Myometrial cell (primary cell): ENCODE results near the gene LCE1F. TPM values are rescaled to one million over a fixed set of nuclear protein-coding genes. Genes with fewer than 3 reads are reported as not detected.

Source experiments
- total RNA-seq: library from RNA; depleted of rRNA; stranded (reverse); fragments of >200 nt; gene quantifications from 2 replicates; pipeline ENCODE4 v1.2.3, GENCODE V29; 2015

The LCE1F gene
- total RNA-seq, result not detected in 2 replicates

DNA sequence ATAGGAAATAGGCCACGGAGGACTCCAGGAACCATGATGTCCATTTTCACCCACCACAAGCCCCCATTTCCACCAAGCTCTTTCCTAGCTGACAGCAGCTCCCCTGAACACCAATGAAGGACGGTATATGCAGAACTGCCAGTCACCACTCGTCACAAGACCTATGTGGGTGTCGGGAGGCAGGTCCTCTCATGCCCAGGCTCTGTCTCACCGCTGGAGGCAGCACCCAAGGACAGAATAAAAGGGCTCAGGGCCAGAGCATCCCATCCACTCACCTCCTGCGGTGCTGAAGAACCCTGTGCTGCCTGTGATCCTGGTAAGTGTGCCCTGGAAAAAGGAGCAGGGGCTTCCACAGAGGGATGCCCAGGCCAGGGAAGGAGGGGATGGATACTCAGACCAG, at the start of gene LCE1F:
Gene LCE1F, plus strand, starts transcription at position 266 of the 400 bp plus-strand sequence. CDS start 1,232 bp downstream, outside the sequence.

DNA sequence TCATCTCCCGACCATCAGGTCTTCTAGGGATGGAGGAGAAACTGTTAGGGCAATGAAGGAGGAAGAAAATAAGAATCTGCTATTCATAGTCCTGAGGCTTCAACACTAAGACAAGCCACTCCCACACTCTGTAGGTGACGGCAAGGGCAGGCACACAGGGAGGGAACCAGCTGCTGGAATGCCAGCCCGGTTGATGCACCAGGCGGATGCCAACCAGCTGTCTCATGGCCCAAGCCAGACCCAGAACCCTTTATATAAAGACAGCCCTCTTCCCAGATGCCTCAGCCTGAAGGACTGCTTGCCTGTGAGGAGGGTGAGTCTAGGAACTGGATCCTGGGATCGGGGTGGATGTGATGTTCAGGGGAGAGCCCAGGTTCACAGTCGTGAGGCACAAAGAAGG, 17.2 kb upstream of the LCE1F start, which contains the start of gene KPRP:
Gene KPRP, plus strand, starts transcription at position 279 of the 400 bp plus-strand sequence. CDS start 1,564 bp downstream, outside the sequence.

DNA sequence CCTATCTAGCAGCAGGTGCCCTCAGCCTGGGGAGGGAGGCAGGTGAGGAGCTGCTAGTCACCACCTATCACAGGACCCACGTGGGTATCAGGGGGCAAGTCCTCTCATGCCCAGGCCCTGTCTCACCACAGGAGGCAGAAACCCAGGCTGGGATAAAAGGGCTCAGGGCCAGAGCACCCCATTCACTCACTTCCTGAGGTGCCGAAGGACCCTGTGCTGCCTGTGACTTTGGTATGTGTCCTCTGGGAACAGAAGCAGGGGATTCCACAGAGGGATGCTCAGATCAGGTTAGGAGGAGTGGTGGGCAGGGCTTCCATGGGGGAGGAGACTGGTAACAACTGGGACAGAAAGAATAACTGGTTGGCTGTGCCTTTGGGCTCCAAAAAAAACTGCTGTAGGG, 11.1 kb downstream of the LCE1F start, which contains the start of gene LCE1E:
Gene LCE1E, plus strand, starts transcription at position 181 of the 400 bp plus-strand sequence. CDS start 1,043 bp downstream, outside the sequence.

DNA sequence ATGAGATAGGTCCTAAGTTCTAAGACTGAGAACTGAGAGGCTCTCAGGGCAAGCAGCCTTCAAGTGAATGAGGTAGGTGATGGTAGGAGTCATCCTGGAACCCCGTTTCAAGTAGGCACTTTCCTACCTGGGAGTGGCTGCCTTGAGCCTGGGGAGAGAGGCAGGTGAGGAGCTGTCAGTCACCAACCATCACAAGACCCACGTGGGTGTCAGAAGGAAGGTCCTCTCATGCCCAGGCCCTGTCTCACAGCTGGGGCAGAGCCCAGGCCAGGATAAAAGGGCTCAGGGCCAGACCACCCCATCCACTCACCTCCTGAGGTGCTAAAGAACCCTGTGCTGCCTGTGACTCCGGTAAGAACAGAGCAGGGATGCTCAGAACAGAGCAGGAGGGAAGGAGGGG, 21.5 kb downstream of the LCE1F start, which contains the start of gene LCE1D:
Gene LCE1D, plus strand, starts transcription at position 301 of the 400 bp plus-strand sequence. CDS start 1,074 bp downstream, outside the sequence.

GRCh38 chr1:152806576-152806975, 31.6 kb downstream of the LCE1F start, which contains the start of gene LCE1C:
Gene LCE1C, minus strand, starts transcription at chr1:152806651. Its CDS starts 1,173 bp downstream, at chr1:152805478.

DNA sequence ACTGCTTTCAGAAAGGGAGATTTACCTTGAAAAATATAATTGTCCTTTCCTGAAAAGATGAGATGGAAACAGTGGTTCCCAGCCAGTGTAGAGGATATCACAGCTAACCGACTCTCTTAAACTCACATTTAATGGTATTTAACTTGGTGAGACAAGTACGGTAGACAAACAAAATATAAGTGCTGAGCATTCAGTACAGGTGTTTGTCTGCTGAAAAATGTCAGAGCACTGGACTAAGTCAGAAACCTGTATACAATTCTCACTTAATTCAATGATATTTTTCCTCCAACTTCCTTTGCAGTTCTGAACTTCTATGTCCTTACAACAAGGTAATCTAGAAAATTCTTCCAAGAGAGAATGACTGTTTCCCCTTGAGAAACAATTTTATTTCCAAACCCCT, 36.7 kb downstream of the LCE1F start, which contains the start of gene LCE1B:
Gene LCE1B, plus strand, starts transcription at position 301 of the 400 bp plus-strand sequence. CDS start 476 bp downstream, outside the sequence.

Other genes with a start within 250 kb of the LCE1F start
- gene LCE3E, start 208.4 kb upstream of the LCE1F start, total RNA-seq, result not detected in 2 replicates
- not detected in 2 replicates for gene LCE3D, start 194.6 kb upstream of the LCE1F start, total RNA-seq
- not detected in 2 replicates for gene LCE3C, start 174.9 kb upstream of the LCE1F start, total RNA-seq
- not detected in 2 replicates for gene LCE3B, start 161.3 kb upstream of the LCE1F start, total RNA-seq
- gene LCE3A, start 152.0 kb upstream of the LCE1F start, total RNA-seq, result not detected in 2 replicates
- gene LCE2D, start 111.8 kb upstream of the LCE1F start, total RNA-seq, result not detected in 2 replicates
- not detected in 2 replicates for gene LCE2C, start 99.9 kb upstream of the LCE1F start, total RNA-seq
- gene LCE2B, start 89.0 kb upstream of the LCE1F start, total RNA-seq, result not detected in 2 replicates
- not detected in 2 replicates for gene LCE2A, start 76.8 kb upstream of the LCE1F start, total RNA-seq
- not detected in 2 replicates for gene LCE4A, start 67.0 kb upstream of the LCE1F start, total RNA-seq
- not detected in 2 replicates for gene KPRP, start 17.1 kb upstream of the LCE1F start, total RNA-seq
- not detected in 2 replicates for gene LCE1E, start 11.1 kb downstream of the LCE1F start, total RNA-seq
- gene LCE1D, start 21.6 kb downstream of the LCE1F start, total RNA-seq, result not detected in 2 replicates
- not detected in 2 replicates for gene LCE1C, start 31.5 kb downstream of the LCE1F start, total RNA-seq
- gene LCE1B, start 36.8 kb downstream of the LCE1F start, total RNA-seq, result not detected in 2 replicates
- not detected in 2 replicates for gene LCE1A, start 52.3 kb downstream of the LCE1F start, total RNA-seq
- gene LCE6A, start 67.7 kb downstream of the LCE1F start, total RNA-seq, result not detected in 2 replicates
- not detected in 2 replicates for gene LCE7A, start 84.9 kb downstream of the LCE1F start, total RNA-seq
- gene SMCP, start 103.2 kb downstream of the LCE1F start, total RNA-seq, result not detected in 2 replicates
- not detected in 2 replicates for gene IVL, start 133.4 kb downstream of the LCE1F start, total RNA-seq
- not detected in 2 replicates for gene SPRR5, start 172.1 kb downstream of the LCE1F start, total RNA-seq
- not detected in 2 replicates for gene SPRR4, start 195.5 kb downstream of the LCE1F start, total RNA-seq
- gene SPRR1A, start 208.9 kb downstream of the LCE1F start, total RNA-seq, result not detected in 2 replicates
- gene SPRR3, start 226.6 kb downstream of the LCE1F start, total RNA-seq, result not detected in 2 replicates